Ascending aorta (tissue), 2 donors: Measurements from ENCODE around the gene TPRG1. TPM values are rescaled to one million over a fixed set of nuclear protein-coding genes. Genes with fewer than 3 reads are reported as not detected.
A peak's percentile ranks its signal among the peaks of the same experiment; 100 is the strongest.

ENCODE experiments used
- DNase-seq, 2 donors: peaks; one replicate each; pipeline ENCODE4 v3.0.0-alpha.2; 2019; ENCODE audit warnings: low spot score in 2 of 2
- H3K27ac ChIP-seq, 2 donors: fragments of 200-600 bp; sonication (generic); one replicate each; pipeline ENCODE4 v1.5.1; 2016 to 2017; ENCODE audit warnings: mild to moderate bottlenecking in 1 of 2
- H3K27me3 ChIP-seq: fragments of 200-600 bp; sonication (generic); one replicate; pipeline ENCODE4 v1.5.1; 2017
- H3K36me3 ChIP-seq, 2 donors: fragments of 200-600 bp; sonication (generic); one replicate each; pipeline ENCODE4 v1.5.1; 2016
- H3K4me1 ChIP-seq, 2 donors: fragments of 200-600 bp; sonication (generic); one replicate each; pipeline ENCODE4 v1.5.1; 2016 to 2017; ENCODE audit warnings: mild to moderate bottlenecking in 1 of 2
- H3K4me3 ChIP-seq, 2 donors: fragments of 200-600 bp; sonication (generic); one replicate each; pipeline ENCODE4 v1.5.1; 2016 to 2017; ENCODE audit warnings: mild to moderate bottlenecking in 1 of 2
- H3K9me3 ChIP-seq, 2 donors: fragments of 200-600 bp; sonication (generic); one replicate each; pipeline ENCODE4 v1.5.1; 2016
- intact Hi-C: fragments of 100-400 bp; cut with DNase I; formaldehyde crosslinking; loops from one replicate; pipeline ENCODE4 v1.15.1; 2023
- total RNA-seq: library from RNA; depleted of rRNA; stranded (reverse); fragments of >200 nt; gene quantifications from one replicate; pipeline ENCODE4 v1.1.0, GENCODE V29; 2016
- TF ChIP-seq, protein P1 (sequence below), 3 experiments: fragments of 200-600 bp in 2 of 3; fragments of 450-650 bp in 1 of 3; sonication (generic) in 2 of 3; IDR thresholded peaks; one replicate each; pipeline ENCODE4 v1.5.1; 2016 to 2019; ENCODE audit warnings: antibody characterized with exemption in 3 of 3, mild to moderate bottlenecking in 1 of 3, moderate library complexity in 1 of 3

The TPRG1 gene
- total RNA-seq, 1 donor from 2014 or later, result 6.4 TPM

DNA sequence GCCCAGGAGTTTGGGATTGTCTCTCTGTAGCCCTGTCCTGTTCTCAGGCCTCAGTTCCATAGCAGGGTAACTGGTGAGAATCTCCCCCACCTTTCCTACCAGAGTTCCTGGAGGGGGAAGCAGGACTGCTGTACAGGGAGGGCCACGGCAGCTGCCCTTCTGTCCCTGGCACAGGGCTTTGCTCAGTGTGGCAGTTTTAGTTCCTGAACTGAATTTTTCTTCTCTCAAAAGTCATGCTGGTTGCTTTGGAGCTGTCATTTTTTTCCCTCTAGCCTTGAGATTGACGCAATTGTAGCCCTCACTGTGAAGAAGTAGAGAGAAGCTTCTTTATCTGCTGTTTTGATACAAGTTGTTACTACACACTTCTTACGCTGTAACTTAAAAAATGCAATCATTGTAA lies 55.5 kb downstream of the TPRG1 start:
- no peaks in the 10 kb centered on the region for H3K36me3 ChIP-seq
- H3K27ac ChIP-seq, result no peak overlapping the region
- no peaks in the 10 kb centered on the region for H3K27me3 ChIP-seq
- DNase-seq, result no peak
- intact Hi-C loops, result no loop called here
- no peaks in the 10 kb centered on the region for H3K4me1 ChIP-seq
- no peak overlapping the region for H3K4me3 ChIP-seq
- no peaks in the 10 kb centered on the region for H3K9me3 ChIP-seq
- TF ChIP-seq, protein P1, sequence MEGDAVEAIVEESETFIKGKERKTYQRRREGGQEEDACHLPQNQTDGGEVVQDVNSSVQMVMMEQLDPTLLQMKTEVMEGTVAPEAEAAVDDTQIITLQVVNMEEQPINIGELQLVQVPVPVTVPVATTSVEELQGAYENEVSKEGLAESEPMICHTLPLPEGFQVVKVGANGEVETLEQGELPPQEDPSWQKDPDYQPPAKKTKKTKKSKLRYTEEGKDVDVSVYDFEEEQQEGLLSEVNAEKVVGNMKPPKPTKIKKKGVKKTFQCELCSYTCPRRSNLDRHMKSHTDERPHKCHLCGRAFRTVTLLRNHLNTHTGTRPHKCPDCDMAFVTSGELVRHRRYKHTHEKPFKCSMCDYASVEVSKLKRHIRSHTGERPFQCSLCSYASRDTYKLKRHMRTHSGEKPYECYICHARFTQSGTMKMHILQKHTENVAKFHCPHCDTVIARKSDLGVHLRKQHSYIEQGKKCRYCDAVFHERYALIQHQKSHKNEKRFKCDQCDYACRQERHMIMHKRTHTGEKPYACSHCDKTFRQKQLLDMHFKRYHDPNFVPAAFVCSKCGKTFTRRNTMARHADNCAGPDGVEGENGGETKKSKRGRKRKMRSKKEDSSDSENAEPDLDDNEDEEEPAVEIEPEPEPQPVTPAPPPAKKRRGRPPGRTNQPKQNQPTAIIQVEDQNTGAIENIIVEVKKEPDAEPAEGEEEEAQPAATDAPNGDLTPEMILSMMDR (IDR thresholded peaks at IDR 0.05), result no peak

DNA sequence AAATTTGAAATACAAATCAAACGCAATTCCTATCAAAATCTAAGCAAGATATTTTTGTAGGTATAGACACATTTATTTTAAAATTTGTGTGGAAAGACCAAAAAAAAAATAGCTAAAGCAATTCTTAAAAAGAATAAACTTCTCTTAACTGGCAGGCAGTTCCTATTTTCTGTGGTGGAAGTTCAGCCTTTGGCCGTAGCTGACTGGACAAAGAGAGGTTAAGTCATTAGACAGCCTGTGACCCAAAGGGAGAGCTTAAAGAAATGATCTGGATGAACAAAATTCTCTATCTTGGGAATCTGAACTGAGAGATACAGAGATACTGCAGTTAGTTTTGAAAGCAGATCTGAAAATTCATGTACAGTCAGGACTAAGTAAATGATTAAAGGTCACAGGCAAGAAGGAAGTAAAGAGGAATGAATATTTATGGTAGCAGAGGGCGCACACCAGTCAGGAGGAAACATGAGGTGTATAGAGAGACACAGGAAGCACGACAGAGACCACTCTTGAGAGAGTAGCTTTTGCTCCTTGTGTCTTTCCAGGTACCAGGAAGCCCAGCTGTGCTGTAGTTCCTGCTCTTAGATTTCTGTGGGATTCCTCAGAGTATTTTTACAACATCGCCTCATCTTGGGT lies 57.5 kb downstream of the TPRG1 start:
- Histone ChIP-seq H3K27ac (no peak overlapping the region), H3K36me3 (no peaks in the 10 kb centered on the region), H3K4me1 (no peaks in the 10 kb centered on the region), H3K9me3 (no peaks in the 10 kb centered on the region), H3K4me3 (no peak overlapping the region), H3K27me3 (no peaks in the 10 kb centered on the region)
- intact Hi-C loops, result no loop called here
- no peak for DNase-seq
- TF ChIP-seq, protein P1 (IDR thresholded peaks at IDR 0.05), result no peak

DNA sequence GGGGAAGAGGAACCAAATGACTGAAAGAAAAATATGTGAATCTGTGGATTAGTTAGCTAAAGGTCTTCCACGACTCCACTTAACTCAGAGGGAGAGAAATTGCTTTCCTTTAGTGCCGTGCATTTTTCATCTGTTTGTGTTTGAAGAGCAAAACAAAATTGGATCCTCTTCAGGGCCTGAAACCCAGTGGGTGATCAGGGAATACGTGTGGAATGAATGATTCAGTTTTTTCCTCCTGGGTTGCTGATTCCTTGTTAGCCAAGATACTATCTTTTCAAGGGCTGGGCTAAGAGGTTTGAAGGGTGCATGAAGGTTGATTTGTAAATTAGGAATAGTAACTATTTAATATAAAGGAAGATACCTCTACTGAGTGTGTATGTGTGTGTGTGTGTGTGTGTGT lies 61.0 kb downstream of the TPRG1 start:
- Histone ChIP-seq H3K27ac (no peak overlapping the region), H3K9me3 (no peaks in the 10 kb centered on the region), H3K4me1 (no peaks in the 10 kb centered on the region), H3K27me3 (no peaks in the 10 kb centered on the region), H3K4me3 (no peak overlapping the region), H3K36me3 (no peaks in the 10 kb centered on the region)
- no peak for DNase-seq
- TF ChIP-seq, protein P1 (IDR thresholded peaks at IDR 0.05), result no peak
- intact Hi-C loops, result no loop called here

DNA sequence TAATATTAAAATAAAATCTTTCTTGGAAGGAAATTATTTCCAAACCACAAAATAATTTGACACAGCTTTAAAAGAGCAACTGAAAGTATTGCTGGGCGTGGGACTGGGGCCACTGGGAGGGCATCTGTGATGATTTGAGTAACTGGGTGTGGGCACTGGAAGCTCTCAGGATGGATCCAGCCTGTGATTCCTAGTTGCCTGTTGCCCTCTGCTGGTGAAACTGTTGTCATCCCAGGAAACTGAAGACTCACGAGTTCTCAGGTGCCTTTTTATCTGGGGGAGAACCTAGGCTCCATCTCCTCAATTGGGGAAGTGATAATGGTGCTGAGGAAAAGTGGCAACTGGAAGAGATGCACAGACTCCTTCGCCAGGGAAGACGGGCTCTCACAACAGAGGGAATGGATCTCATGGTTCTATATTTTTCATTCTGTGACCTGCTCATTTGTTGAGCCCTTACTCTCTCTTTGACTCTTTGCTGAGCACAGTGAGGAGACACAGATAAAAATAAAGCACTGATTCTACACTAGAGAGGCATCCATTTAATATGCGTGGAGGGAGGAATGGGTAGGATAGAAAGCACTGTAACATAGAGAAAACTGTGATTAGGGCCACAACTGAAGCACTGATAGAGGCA lies 61.6 kb downstream of the TPRG1 start:
- Histone ChIP-seq H3K9me3 (no peaks in the 10 kb centered on the region), H3K4me1 (no peaks in the 10 kb centered on the region), H3K27me3 (no peaks in the 10 kb centered on the region), H3K36me3 (no peaks in the 10 kb centered on the region), H3K4me3 (no peak overlapping the region), H3K27ac (no peak overlapping the region)
- TF ChIP-seq, protein P1 (IDR thresholded peaks at IDR 0.05), result peak; percentile 33 to 54 (median 41)
- DNase-seq, result peak in 1 of 2 donors; percentile 66
- intact Hi-C loops, result no loop called here

DNA sequence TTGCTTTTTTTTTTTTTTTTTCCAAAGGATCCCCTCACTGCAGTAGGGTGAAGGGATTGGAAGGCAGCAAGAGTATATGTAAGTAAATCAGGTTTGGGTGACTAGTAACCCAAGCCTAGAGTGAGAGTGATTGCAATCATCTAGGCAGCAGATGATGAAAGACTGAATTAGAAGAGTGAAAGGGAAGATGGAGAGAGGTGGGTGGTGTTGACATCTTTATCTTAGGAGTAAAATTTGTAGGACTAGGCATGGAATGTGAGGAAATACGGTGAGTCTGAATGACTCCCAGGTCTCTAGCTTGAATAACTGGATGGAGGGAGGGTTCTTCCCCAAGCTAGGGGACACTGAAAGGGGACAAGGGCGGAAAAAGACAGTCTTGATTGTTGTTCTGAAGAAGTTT lies 63.4 kb downstream of the TPRG1 start:
- H3K4me1 ChIP-seq, result no peaks in the 10 kb centered on the region
- intact Hi-C loops, result no loop called here

More for the DNA sequence above, 63.4 kb downstream of the TPRG1 start:
- no peak overlapping the region for H3K4me3 ChIP-seq
- no peaks in the 10 kb centered on the region for H3K9me3 ChIP-seq
- H3K36me3 ChIP-seq, result no peaks in the 10 kb centered on the region
- DNase-seq, result no peak
- H3K27ac ChIP-seq, result no peak overlapping the region
- TF ChIP-seq, protein P1 (IDR thresholded peaks at IDR 0.05), result no peak
- no peaks in the 10 kb centered on the region for H3K27me3 ChIP-seq
